GM18498 (cell line): ENCODE data around the gene MAP2.

ENCODE experiments used
- ATAC-seq: cut with Tn5 transposase; IDR thresholded peaks from one replicate; pipeline ENCODE4 v1.9.1; 2021; ENCODE audit warnings: mild to moderate bottlenecking, moderate library complexity; ENCODE audit not compliant: unreplicated experiment

Gene MAP2

DNA sequence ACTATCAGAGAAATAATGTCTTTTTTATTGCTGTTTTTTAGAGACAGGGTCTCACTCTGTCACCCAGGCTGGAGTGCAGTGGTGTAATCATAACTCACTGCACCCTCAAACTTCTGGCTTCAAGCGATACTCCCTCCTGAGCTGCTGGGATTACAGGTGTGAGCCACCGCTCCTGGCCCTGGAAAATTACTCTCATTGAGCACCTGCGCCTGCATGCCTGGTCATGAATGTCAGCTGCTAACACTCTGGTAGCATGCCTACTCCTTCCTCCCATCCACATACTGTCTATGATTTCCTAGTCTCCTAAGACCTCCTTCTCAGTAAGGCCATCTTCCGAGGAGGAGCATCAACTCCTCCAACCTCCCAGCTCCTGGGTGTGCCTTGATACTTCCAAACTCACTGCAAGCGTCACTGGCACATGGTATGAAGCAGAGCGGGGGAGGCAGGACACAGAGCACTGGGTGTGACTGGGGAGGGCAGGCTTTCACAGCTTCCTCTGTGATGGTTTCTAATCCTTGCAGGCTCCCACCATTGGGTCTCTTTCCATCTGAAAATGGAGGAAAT, 1.6 kb upstream of the MAP2 start:
- ATAC-seq = no peak

DNA sequence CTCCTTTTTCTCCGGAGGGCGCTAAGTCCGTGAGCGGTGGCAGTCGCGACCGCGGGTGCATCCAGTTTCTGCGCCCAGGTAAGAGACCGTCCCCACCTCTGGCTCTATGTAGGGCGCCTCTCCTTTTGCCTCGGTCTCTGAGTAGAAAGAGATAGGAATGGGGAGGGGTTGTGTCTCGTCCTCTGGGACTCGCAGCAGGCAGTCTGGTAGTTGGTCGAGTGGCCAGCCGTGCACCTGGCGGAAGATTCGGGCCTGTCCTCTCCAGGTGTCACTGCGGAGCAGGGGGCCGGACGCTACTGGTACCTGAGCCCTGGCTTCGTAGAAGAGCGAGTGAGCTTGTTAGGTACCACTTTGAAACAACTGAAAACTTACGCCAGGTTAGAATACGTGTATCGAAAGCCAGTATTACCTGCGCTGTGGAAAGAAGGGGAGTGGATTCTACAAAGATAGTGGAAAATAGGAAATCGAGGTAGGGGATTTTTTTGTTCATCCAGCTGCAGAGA, 403 bp downstream of the MAP2 start:
- ATAC-seq = peak; percentile 17

DNA sequence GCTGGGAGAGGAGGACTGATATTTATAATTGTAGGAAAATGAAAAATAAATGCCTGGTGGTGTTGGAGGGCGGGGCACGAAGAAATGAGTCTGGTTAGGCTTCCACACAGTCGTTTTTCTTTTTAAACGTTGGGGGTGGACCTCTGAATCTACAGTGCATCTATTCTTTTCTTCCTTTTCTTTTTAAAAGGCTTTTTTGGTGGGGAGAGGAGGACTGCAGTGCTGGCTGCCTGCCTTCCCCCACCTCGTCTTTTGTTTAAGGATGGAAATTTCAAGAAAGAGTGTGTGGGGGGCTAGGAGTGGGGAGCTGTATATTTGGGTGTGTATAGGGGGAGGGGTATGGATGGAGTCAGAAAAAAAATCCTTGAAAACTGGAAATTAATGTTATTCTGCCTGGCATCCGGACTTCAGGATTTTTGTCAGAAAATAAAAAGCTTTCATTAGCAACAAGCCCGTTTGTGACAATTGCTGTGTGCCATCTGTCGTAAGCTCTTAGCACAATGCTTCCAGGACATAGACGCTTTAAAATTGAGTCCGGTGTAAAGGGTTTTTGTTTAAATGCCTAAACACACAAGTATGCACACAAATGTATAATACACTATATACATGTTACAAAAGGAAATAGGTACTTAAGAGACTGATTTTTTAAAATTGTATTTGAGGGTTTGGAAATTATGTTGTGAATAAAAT, 1.1 kb downstream of the MAP2 start:
- no peak for ATAC-seq

DNA sequence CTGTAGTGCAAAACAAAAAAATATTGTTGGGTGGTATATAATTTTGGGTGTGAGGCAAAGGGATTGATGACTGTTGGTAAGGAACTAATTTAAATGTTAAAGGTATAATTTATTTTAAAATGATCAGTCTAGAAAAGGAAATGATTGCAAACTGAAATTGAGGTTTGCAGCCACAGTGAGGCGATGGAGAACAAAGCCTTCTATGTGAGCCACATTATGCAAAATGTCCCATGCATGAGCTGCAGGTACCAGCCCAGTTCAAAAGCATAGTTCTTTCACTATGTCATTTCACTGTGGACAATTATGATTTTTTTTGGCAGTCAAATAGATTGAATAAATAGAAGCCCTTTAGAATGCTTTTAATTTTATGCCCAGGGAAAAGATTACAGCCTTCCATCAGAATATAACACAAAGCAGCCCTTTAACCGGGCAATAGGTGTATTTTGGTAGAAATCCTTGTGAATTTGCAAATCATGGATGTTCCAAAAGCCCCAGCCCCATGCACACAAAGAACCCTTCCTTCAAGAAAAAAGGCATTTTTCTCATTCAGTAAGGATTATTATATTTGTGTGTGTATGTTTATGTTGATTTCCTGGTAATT, 1.7 kb downstream of the MAP2 start:
- peak; percentile 34 for ATAC-seq

DNA sequence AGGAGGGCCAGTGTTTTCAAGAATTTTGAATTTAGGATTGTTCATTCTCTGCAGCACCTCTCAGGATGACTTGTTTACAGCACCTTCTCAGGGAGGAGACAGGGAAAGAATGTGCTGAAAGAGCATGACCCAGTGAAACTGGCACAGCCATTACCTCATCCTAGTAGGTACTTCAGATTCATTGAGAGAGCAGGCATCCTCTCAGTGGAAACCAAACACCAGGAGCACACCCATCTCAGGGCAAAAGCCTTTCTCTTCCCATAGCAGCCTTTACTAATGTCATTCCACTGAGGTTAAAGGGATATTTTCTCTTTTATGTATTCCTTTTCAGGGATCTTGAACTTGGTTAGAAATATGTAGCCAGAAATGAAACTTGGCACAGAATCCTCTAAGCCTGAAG, 2.6 kb downstream of the MAP2 start:
- no peak for ATAC-seq

DNA sequence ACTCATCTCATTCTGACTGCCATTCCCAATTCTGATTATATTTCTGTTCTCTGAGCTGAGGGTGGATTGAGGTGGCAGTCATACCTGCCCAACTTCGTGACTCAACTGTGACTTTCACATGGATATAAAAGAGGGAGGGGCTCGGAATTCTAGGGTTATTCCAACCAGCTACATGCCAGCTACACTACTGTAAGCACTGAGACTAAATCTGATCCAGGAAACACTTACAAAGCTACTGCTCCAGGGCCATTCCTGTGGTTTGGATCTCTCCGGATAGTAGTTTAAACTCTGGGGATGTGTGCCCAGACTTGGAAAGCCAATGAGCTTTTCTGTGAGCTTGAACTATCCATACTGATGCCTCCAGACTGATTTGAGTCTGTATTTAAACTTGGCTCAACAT, 7.9 kb downstream of the MAP2 start:
- ATAC-seq = no peak

DNA sequence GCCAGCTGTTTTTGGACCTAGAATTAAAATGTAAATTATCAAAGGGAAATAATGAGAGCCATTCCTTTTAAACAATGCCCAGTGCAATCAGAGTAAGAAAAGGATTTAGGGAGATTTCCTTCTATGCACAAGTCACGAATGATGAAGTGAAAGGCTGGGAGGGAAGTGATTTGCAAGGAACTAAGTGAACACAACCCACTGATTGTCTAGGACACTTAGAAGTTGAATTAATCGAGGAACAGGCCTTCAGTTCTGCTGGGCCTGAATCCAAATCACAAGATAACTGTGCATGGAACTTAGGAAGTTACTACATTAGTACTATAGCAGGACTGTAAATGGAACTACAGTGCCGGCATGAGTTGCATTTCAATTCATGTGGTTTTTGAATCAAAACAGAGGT, 17.7 kb downstream of the MAP2 start:
- ATAC-seq = no peak

DNA sequence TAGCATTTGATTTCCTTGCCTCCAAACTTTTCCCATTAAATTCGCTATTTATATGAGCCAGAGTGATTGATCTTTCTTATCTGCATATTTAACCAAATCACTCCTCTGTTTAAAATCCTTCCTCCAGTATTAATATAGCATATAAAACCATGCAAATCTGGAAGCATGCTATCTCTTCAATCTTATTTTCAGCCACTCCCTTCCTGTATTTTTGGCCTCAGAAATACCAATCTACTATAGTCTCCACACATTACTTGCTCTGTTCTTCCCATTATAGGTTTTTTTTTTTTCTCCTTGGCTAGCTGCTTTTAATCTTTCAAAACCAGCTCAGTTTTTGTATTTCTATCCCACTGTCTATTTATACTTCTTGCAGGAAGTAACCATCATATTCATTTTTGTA, 19.1 kb downstream of the MAP2 start:
- no peak for ATAC-seq

DNA sequence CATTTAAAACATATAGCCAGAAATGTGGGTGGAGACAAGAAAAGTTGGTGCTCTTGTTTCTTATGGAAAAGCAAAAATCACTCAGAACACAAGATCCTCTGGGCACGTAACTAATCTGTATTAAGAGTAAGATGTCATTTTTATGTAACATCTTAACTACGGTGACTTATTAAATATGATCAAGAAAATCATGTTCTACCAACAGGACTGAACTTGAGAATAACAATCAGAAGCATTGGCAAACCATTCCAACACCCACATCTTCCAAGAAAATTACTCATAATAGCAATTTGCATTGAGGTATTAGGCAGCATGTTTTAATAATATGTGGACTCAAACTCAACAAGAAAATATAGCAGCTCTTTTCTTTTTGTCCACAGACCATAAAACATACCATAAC, 21.6 kb downstream of the MAP2 start:
- ATAC-seq = no peak

DNA sequence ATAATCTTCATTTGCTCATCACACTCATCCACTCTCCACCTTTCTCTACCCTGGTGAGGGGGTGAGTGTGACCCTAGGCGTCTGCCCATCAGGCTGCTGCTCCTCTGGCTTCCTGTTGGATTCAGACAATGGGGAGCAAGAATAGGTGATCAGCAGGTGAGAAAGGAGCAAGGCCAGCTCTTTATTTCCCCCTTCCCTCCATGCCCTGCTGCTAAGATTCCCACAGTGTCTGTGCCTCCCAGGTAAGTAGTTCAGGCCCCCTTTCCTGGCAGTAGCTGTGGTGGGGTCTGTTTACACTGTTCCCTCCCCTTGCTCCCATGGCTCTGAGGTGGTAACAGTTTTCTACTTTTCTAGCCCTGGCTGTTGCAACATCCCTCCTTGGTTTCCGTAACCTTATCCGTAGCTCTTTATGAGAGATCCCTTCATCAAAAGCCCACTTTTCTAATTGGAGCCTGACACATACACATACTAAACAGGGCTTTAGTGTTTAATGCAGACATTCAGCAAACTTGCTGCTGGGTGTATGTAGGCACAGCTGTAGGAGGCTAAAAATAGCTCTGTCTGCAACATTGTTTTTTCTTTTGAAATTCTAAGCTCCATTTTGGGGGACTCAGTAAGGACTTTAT, 27.5 kb downstream of the MAP2 start:
- ATAC-seq = no peak

DNA sequence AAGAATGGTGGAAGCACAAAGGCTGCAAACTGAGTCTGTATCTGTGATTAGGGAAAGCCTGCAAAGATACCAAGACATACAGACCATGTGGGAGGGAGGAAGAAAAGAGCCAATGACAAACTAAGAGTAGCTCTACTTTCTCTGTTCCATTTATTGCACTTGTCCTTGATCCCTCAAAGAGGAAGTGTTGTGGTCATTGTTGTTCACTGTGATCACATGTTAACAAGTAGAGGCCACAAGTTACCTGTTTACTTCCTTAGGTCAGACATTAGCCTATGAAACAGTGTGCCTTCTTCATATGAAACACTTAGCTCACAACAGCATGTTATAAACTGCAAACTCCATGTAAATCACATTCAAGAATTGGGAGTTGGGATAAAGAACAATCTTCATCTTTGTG, 32.6 kb downstream of the MAP2 start:
- no peak for ATAC-seq

DNA sequence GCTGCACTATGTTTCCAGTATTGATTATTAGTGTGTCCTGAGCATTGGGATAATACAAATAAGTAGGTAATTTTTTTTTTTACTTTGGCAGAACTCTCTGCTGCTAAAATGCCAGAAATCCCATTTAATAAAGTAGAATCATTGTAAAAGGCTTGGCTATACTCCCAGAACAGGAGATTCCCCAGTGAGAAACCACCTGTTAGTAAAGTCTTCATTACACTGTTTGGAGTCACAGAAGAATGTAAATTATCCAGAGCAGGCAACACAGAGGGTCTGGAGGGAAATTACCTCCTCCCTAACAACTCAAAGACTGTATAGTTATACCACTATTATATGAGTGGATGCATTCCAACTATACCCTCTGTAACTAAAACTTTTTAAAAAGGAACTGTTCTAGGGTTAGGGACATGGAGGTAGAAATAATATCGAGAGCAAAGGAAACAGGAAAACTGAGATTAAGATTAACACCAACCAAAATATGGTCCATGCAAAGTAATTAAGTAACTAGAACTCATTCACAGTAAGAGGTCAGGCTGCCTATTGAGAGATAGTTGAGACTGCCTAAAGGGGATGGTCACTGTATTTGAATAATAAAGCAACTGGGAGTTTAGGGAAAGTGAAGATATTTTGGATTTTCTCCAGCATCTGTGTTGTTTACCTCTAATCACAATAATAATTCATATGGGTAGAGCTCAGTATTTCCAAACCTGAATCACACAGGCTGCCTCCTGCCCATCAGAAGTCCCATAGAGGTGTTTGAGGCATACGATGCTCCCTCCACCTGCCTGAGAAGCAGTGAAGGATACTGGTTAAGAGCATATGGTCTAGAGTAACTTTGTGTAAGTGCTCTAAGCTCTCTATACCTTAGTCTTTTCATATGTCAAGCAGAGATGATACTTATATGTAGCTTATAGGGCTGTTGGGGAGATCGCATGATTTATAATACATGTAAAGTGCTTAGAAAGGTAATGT, 34.4 kb downstream of the MAP2 start:
- ATAC-seq = no peak

DNA sequence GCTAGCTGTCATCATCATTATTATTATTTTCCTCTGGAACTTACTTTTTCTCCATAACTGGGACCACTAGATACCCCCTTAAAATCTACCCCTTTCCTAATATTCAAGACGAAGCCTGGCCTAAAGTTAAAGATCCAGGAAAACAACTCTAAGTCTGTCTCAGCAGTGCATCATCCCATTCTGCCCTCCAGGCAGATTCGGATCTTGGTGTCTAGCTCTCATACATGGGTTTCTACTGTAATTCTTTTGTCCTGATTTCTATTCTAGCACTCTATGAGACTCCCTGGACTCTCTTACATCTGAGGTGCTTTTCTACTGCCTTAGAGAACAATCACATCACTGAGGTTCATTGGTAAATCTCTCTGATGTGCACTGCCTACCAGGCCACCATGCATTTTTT, 35.5 kb downstream of the MAP2 start:
- ATAC-seq = no peak

DNA sequence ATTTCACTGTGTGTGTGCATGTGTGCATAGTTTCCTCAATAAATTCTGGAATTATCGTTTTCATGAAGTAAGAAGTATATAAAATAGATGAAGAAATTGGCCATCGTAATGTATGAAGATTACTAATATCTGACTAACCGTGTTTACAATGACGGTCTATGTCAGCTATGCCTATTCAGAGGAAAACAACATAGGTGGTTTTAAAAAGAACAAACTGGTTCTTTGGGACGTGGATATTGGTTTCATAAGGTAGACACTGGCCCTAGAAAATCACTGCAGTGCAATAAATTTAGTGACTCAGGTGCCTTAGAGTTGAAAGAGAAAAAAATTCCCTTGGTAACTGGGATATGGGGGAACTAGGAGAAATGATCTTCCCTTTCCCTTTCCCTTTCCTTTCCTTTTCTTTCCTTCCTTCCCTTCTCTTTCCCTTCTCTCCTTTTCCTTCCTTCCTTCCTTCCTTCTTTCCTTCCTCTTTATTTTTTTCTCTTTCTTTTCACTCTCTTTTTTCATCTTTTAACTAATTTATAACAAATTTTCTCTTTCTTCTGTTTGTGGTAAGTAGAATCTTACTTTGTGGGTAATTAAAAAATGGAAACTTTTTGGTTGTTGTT, 36.4 kb downstream of the MAP2 start:
- no peak for ATAC-seq

DNA sequence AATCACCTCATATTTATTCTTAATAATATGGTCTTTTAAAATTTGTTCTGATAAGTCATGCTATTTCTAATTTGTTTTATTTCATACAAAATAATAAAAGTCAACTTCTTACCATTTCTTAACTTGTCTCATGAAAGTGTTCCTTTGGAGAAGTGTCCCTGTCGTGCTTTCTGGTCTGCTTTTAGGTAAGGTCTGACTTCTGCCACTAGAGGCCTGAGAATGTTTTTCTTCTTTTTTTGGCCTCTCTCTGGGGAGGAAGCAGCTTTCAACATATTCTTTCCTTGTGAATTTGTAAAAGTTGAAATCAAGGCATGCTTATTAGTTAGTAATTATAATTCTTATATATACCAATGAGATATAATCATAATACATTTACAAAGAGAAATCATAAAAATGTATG, 39.4 kb downstream of the MAP2 start:
- no peak for ATAC-seq

DNA sequence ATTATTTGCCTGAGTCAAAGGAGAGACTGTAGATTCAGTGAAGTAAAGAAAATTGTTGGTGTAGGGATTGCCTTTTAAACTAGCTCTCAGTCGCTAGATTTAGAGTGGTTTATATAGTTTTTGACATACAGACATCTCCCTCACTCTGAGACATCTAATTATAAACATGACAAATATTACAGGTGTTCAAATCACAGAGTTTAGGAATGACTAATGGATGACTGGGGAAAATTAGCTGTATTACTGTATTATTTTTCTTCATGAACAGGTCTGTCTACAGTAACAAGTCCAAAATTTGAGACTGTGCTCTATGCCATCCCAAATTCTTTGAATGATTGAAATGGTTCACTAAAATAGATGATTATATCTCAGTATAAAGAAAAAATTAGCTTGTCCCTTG, 40.0 kb downstream of the MAP2 start:
- ATAC-seq = no peak

DNA sequence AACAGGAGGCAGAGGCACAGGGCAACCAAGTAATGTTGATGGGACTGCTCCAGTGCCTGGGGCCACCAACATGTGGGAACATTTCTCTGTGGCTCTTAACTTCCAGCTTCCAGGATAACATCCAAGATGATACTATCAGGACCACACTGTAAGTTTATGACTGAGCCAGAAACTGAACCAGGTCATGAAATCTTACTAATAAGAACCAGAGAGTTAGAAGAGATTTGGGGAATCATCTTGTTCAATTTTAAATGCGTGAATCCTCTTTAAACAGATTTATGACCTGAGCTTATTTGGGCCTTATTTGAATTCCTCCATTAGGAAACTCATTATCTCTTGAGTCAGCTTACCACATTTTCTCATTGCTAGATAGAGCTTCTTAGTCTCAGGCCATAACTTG, 45.0 kb downstream of the MAP2 start:
- ATAC-seq = no peak

DNA sequence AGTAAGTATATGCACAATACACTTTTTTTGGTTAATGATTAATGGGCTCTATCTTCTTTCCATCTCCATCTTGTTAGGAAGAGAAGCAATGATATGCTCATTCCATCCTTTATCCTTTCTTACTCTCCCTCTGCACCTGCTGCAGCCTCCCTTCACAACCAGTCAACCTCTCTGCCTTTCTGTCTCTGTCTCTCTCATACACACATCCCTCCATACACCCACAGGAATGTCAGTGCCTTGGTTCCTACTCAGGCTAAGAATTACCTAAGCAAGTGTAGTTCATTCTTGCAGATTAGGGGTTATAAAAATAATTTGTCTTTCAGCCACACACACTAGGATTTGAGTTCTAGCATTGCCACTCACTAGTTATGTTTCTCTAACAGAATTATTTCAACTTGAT, 45.6 kb downstream of the MAP2 start:
- no peak for ATAC-seq

DNA sequence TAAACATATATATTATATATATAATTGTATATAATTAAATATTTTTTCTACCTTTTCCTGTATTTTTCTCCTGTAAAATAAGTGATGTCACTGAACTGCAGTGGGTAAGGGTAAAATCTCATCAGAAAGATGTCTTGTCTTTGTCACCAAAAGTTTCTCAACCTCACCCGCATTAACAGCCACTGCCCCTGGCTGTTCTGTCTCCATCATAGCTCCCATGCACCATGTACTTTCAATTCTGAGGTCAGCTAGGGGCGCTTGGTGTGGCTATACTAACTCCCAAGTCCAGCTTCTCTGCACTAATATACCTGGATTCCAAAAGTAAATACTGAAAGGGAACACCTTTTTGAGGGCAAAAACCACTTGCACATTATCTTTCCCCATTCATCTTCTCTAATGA, 46.6 kb downstream of the MAP2 start:
- no peak for ATAC-seq

DNA sequence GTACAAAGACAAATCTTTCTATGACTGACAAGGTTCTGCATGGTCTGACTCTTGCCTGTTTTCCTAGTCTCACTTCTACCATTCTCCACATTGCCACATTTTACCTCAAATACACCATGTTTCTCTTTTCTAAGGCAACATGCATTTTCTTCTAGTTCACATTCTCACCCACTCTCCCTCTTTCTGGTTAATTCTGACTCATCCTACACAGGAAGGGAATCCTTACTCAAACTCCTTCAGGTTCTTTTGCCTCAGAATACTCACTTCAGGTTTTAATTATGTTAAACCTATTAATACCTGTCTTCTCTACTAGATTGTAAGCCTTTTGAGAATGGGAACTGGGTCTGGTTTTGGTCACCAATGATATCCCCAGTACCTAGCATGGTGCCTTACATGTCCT, 47.2 kb downstream of the MAP2 start:
- ATAC-seq = no peak
